Uterus (tissue), 4 donors: ENCODE measurements around the gene RPS6KC1. TPM values are rescaled to one million over a fixed set of nuclear protein-coding genes. Genes with fewer than 3 reads are reported as not detected.
"Not testable (repeated sequence)": the region's sequence is repeated elsewhere in the genome, so short reads cannot be mapped to it uniquely, and the experiment has no call there.

Experiments
- DNase-seq, 2 donors: peaks; one replicate each; pipeline ENCODE4 v3.0.0-alpha.2; 2019 to 2020
- H3K27ac ChIP-seq, 2 donors: fragments of 200-600 bp; sonication (generic); 1 replicate in 1 of 2; 2 replicates in 1 of 2; pipeline ENCODE4 v1.5.1; 2016 to 2018
- H3K27me3 ChIP-seq, 2 donors: fragments of 200-600 bp; sonication (generic); one replicate each; pipeline ENCODE4 v1.5.1; 2018 to 2019; ENCODE audit warnings: control low read depth in 1 of 2
- H3K36me3 ChIP-seq, 2 donors: fragments of 200-600 bp; sonication (generic); one replicate each; pipeline ENCODE4 v1.5.1; 2019; ENCODE audit warnings: control low read depth in 1 of 2
- H3K4me1 ChIP-seq, 2 donors: fragments of 200-600 bp; sonication (generic); one replicate each; pipeline ENCODE4 v1.5.1; 2018 to 2019; ENCODE audit warnings: control low read depth in 1 of 2
- H3K4me3 ChIP-seq, 2 donors: fragments of 200-600 bp; sonication (generic); 1 replicate in 1 of 2; 2 replicates in 1 of 2; pipeline ENCODE4 v1.5.1; 2018 to 2019; ENCODE audit warnings: mild to moderate bottlenecking in 1 of 2
- H3K9me3 ChIP-seq, 2 donors: fragments of 200-600 bp; sonication (generic); one replicate each; pipeline ENCODE4 v1.5.1; 2019; ENCODE audit warnings: control low read depth in 1 of 2
- POLR2A ChIP-seq, 2 donors: fragments of 450-650 bp; IDR thresholded peaks; one replicate each; pipeline ENCODE4 v1.6.1; 2016; ENCODE audit warnings: antibody characterized with exemption in 2 of 2, mild to moderate bottlenecking in 1 of 2, moderate library complexity in 1 of 2
- intact Hi-C: fragments of 100-400 bp; cut with DNase I; formaldehyde crosslinking; loops from one replicate; pipeline ENCODE4 v1.15.1; 2023; ENCODE audit warnings: low total_unique reads
- total RNA-seq, 4 donors: library from RNA; depleted of rRNA in 3 of 4; stranded (reverse); fragments of >200 nt in 3 of 4; gene quantifications; one replicate each; pipeline versions ENCODE4 v1.1.0 to v1.2.4, GENCODE V29; 2014 to 2023
- TF ChIP-seq, protein P1 (sequence below), 4 experiments: fragments of 200-600 bp in 2 of 4; fragments of 450-650 bp in 2 of 4; sonication (generic) in 2 of 4; IDR thresholded peaks; one replicate each; pipeline ENCODE4 v1.5.1; 2016 to 2019; ENCODE audit warnings: antibody characterized with exemption in 4 of 4, mild to moderate bottlenecking in 2 of 4, moderate library complexity in 1 of 4
- donor health status: DM: yes; HTN: yes; CAD: no.

RPS6KC1 gene
- total RNA-seq, 4 donors from 2014 or later = 9.2 to 64.2 (median 22.3) TPM

DNA sequence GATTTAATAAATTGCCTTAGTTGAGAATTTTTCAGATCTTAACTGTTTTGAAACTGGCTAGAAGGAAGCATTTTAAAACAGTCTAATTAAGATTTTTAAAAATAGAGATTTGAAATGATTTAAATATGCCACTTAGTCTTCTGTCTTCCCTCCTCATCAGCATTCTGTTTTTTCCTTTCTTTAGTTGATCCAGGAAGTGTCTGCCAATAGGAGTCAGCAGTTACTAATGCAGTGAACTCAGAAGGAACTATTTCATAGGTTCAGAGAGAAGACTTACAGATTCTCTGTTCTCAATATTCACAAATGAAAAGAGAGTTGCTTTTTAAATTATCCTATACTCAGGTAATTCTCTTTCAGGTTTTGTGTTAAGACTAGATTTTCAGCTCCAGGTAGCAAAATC is 84.5 kb downstream of the RPS6KC1 start:
- Histone ChIP-seq H3K4me3 (no peak overlapping the region), H3K27me3 (no peaks in the 10 kb centered on the region), H3K36me3 (no peaks in the 10 kb centered on the region), H3K27ac (no peak overlapping the region), H3K9me3 (no peaks in the 10 kb centered on the region), H3K4me1 (no peaks in the 10 kb centered on the region)
- intact Hi-C loops = no loop called here
- TF ChIP-seq, protein P1, sequence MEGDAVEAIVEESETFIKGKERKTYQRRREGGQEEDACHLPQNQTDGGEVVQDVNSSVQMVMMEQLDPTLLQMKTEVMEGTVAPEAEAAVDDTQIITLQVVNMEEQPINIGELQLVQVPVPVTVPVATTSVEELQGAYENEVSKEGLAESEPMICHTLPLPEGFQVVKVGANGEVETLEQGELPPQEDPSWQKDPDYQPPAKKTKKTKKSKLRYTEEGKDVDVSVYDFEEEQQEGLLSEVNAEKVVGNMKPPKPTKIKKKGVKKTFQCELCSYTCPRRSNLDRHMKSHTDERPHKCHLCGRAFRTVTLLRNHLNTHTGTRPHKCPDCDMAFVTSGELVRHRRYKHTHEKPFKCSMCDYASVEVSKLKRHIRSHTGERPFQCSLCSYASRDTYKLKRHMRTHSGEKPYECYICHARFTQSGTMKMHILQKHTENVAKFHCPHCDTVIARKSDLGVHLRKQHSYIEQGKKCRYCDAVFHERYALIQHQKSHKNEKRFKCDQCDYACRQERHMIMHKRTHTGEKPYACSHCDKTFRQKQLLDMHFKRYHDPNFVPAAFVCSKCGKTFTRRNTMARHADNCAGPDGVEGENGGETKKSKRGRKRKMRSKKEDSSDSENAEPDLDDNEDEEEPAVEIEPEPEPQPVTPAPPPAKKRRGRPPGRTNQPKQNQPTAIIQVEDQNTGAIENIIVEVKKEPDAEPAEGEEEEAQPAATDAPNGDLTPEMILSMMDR (IDR thresholded peaks at IDR 0.05) = no peak
- TF ChIP-seq POLR2A (IDR thresholded peaks at IDR 0.05) = no peak
- DNase-seq = no peak

DNA sequence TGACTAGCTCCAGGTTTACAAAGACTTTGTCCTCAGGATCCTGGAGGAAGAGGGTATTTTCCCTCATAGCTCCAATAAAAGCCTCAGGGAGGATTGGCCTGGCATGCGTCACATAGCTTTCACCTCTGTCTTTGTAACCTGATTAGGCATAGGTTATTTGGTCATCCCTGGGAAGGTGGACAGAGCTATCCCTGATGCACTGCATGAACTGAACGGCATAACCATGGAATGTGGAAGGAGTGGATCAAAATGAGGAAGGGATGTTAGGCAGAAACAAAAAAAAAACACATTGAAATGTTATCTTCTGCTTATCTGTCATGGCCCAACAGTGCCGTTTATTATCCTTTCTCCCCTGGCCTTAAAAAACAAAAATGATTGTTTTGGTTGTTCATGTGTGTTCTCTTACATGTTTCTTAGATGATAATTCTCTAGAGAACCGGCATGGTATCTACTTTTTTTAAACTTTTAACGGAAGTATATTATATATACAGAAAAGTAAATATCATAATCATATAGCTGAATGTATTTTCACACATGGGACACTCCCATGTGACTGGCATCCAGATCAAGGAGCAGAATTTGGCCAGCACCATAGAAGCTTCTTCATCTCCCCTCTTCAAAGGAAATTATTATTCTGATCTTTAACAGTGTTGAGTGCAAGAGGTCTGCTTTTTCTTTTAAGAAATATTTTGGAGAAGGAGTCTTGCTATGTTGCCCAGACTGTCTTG is 85.3 kb downstream of the RPS6KC1 start:
- H3K4me1 ChIP-seq = no peaks in the 10 kb centered on the region
- no peaks in the 10 kb centered on the region for H3K36me3 ChIP-seq
- no peaks in the 10 kb centered on the region for H3K27me3 ChIP-seq
- no peak overlapping the region for H3K4me3 ChIP-seq
- H3K27ac ChIP-seq = no peak overlapping the region
- intact Hi-C loops = no loop called here
- no peak for TF ChIP-seq POLR2A (IDR thresholded peaks at IDR 0.05)
- TF ChIP-seq, protein P1 (IDR thresholded peaks at IDR 0.05) = no peak
- DNase-seq = no peak
- H3K9me3 ChIP-seq = no peaks in the 10 kb centered on the region

DNA sequence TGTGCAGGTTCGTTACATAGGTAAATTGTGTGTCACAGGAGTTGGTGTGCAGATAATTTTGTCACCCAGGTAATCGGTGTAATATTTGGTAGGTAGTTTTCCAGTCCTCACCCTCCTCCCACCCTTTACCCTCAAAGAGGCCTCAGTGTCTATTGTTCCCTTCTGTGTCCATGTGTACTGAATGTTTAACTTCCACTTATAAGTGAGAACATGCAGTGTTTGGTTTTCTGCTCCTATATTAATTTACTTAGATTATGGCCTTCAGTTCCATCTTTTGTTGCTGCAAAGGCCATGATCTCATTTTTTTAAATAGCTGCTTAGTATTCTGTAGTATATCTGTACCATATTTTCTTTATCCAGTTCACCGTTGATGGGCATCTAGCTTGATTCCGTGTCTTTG is 87.3 kb downstream of the RPS6KC1 start:
- TF ChIP-seq, protein P1 (IDR thresholded peaks at IDR 0.05) = no peak
- no peak for TF ChIP-seq POLR2A (IDR thresholded peaks at IDR 0.05)
- no peak overlapping the region for H3K27ac ChIP-seq
- H3K4me3 ChIP-seq = no peak overlapping the region
- H3K36me3 ChIP-seq = no peaks in the 10 kb centered on the region
- H3K4me1 ChIP-seq = no peaks in the 10 kb centered on the region
- H3K9me3 ChIP-seq = no peaks in the 10 kb centered on the region
- intact Hi-C loops = no loop called here
- no peak for DNase-seq
- H3K27me3 ChIP-seq = no peaks in the 10 kb centered on the region

DNA sequence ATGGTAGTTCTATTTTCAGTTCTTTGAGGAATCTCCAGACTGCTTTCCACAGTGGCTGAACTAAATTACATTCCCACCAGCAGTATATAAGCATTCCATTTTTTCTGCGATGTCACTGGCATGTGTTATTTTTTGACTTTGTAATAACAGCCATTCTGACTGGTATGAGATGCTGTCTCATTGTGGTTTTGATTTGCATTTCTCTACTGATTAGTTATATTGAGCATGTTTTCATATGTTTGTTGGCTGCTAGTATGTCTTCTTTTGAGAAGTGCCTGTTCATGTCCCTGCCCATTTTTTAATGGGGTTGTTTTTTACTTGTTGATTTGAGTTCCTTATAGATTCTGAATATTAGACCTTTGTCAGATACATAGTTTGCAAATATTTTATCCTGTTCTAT is 87.9 kb downstream of the RPS6KC1 start:
- Histone ChIP-seq H3K9me3 (no peaks in the 10 kb centered on the region), H3K27me3 (no peaks in the 10 kb centered on the region), H3K4me3 (no peak overlapping the region), H3K27ac (no peak overlapping the region), H3K36me3 (no peaks in the 10 kb centered on the region), H3K4me1 (no peaks in the 10 kb centered on the region)
- no peak for DNase-seq
- TF ChIP-seq POLR2A (IDR thresholded peaks at IDR 0.05) = no peak
- TF ChIP-seq, protein P1 (IDR thresholded peaks at IDR 0.05) = no peak
- intact Hi-C loops = no loop called here

DNA sequence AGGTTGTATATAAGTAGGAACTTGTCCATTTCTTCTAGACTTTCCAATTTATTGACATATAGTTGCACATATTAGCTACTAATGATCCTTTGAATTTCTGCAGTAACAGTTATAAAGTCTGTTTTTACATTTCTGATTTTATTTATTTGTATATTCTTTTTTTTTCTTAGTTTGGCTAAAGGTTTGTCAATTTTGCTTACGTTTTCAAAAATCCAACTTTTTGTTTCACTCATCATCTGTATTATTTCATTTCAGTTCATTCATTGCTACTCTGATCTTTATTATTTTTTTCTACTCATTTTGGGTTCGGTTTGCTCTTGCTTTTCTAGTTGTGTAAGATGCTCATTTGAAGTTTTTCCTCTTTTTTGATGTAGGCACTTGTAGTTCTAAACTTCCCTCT is 97.9 kb downstream of the RPS6KC1 start:
- intact Hi-C loops = no loop called here
- Histone ChIP-seq H3K36me3 (no peaks in the 10 kb centered on the region), H3K4me3 (no peak overlapping the region), H3K9me3 (no peaks in the 10 kb centered on the region), H3K4me1 (no peaks in the 10 kb centered on the region), H3K27ac (no peak overlapping the region), H3K27me3 (no peaks in the 10 kb centered on the region)
- TF ChIP-seq POLR2A (IDR thresholded peaks at IDR 0.05) = no peak
- TF ChIP-seq, protein P1 (IDR thresholded peaks at IDR 0.05) = no peak
- no peak for DNase-seq

DNA sequence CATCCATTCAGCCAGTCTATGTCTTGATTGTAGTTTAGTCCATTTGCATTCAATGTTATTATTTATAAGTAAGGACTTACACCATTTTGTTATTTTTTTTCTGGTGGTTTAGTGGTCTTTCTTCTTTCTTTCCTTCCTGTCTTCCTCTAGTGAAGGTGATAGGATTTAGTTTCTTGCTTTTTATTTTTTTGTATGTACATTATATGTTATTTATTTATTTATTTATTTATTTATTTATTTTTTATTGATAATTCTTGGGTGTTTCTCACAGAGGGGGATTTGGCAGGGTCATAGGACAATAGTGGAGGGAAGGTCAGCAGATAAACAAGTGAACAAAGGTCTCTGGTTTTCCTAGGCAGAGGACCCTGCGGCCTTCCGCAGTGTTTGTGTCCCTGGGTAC is 99.0 kb downstream of the RPS6KC1 start:
- DNase-seq, H3K4me3 ChIP-seq, H3K27me3 ChIP-seq, H3K4me1 ChIP-seq, H3K27ac ChIP-seq, intact Hi-C loops, H3K36me3 ChIP-seq, H3K9me3 ChIP-seq: not testable (repeated sequence)
